Measurements from ENCODE around the gene ARMC9.

The ARMC9 gene

GRCh38 chr2:231308631-231309428 lies 110.4 kb downstream of the ARMC9 start:
- DNase-seq (ENCODE audit: low read depth, low spot score) = no peak

DNA sequence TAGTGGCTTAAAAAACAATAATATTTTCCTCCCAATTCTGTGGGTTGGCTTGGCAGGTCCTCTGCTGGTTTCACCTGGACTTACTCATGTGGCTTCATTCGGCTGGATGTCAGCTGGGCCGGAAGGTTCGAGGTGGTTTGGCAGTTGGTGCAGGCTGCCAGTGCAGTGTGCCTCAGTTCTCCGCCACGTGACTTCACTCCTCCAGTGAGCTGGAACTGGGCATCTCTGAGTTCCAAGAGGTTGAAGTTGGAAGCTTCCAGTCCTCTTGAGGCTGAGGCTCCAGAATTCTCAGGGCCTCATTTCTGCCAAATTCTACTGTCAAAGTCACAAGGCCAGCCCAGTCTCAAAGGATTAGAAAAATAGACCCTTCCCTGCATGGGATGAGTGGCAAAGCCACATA lies 113.6 kb downstream of the ARMC9 start:
- no peak for DNase-seq (ENCODE audit: low read depth, low spot score)

DNA sequence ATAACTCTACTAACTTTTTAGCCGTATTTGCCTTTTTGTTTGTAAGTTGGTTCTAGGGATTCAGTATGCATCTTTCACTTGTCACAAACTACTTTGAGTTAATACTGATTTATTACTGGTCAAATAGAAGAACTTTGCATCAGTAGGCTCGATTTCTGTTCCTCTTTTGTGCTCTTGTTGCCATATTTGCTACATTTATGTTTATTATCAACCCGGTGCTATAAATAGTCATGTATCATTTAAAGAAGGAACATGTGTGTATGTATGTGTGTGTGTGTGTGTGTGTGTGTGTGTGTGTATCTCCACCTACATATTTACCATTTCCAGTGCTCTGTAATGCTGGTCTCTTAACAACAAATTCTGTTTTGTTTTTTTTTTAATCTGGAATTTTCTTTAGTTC lies 117.5 kb downstream of the ARMC9 start:
- no peak for DNase-seq (ENCODE audit: low read depth, low spot score)

DNA sequence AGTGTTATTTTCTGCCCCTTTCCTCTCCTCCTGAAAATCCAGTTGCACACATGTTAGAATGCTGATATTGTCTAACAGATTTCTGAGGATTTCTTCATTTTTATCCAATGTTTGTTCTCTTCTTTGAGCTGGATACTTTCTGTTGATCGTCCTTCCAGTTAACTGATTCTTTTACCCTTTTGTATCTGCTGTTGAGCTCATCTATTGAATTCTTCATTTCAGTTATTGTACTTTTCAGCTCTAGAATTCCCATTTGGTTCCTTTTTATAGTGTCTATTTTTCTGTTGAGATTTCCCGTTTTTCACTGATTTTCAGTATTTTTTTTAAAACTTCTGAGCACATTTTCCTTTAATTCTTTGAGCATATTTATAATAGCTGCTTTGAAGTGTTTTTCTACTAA lies 119.1 kb downstream of the ARMC9 start:
- no peak for DNase-seq (ENCODE audit: low read depth, low spot score)

DNA sequence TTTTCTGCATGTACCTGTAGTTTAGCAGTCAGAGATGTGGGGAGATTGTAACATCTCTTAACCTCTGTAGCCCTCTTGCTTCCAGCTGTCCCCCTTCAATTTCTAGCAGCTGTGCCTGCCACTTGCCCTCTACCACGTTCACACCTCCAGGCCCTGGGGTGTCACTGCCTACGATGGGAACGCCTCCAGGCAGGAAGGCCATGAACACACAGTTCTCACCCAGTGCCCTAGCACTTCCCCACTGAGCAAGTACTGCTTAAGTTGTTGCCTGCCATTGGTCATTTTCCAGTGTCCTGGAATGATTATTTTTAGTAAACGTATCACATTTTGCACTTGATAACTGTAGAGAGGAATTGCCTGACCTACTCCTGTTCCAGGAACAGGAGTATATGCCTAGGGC lies 120.0 kb downstream of the ARMC9 start:
- no peak for DNase-seq (ENCODE audit: low read depth, low spot score)

- DNase-seq (ENCODE audit: low read depth, low spot score) = no peak
These were observed 120.5 kb downstream of the ARMC9 start for GRCh38 chr2:231318954-231319353.

DNA sequence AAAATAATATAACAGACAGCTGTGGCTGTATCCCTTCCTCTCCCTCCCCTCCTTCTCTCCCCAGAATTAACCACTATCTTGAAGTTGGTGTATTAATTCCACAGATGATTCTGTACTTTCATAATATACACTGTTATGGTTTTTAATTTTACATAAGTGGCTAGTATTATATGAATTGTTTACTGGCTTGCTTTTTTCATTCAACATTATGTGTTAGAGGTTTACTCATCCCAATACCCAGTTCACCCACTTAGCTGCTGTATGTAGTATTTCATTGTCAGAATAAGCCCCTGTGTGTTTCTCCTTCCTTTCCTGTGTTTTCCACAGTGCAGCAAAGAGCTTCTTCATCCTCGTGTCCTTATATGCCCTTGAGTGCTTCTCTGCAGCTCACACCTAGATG lies 121.4 kb downstream of the ARMC9 start:
- no peak for DNase-seq (ENCODE audit: low read depth, low spot score)

- no peak for DNase-seq (ENCODE audit: low read depth, low spot score)
These were observed 122.6 kb downstream of the ARMC9 start for GRCh38 chr2:231321021-231321420.

- DNase-seq (ENCODE audit: low read depth, low spot score) = no peak
These were observed 123.3 kb downstream of the ARMC9 start for GRCh38 chr2:231321556-231322334.

- DNase-seq (ENCODE audit: low read depth, low spot score) = no peak
These were observed 124.9 kb downstream of the ARMC9 start for GRCh38 chr2:231323316-231323715.

- no peak for DNase-seq (ENCODE audit: low read depth, low spot score)
These were observed 127.4 kb downstream of the ARMC9 start for GRCh38 chr2:231325826-231326225.

DNA sequence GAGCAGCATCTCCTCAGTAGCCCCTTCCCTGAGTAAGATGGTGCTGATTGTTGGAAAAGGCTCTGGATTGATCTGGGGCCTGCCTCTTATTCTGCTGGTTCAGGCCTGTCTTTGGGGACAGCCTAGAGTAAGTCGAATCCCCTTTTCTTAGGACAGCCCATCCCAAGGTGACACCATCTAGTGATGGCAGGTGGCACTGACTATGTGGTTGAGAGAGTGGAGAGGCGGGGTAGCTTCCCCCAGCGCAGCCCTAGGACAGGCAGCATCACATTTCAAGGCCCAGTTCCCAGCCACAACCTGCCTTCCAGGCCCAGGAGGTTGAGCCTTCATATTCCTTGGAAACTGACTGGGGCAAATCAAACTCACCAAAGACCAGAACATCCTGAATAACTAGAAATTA lies 128.0 kb downstream of the ARMC9 start:
- no peak for DNase-seq (ENCODE audit: low read depth, low spot score)

DNA sequence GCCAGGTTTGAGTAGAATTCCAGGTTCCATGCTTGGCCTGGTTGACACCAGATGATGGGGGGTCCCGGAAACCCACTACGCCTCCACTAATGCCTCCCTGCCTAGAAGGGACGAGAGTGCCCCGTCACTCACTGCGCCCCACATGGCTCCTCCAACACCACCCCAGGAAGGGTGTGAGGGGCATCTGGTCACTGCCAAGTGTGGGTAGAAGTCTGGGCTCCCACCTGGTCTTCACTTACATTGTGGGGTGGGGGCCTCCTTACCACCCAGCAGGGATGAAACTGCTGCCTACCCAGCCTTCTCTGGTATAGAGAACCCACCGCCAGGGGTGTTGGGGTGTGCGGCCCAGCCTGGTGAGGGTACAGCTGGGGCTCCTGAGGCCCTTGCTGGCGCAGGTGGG lies 131.9 kb downstream of the ARMC9 start:
- no peak for DNase-seq (ENCODE audit: low read depth, low spot score)

GRCh38 chr2:231331533-231331932 lies 133.1 kb downstream of the ARMC9 start:
- no peak for DNase-seq (ENCODE audit: low read depth, low spot score)

- no peak for DNase-seq (ENCODE audit: low read depth, low spot score)
These were observed 134.0 kb downstream of the ARMC9 start for GRCh38 chr2:231332388-231332787.

DNA sequence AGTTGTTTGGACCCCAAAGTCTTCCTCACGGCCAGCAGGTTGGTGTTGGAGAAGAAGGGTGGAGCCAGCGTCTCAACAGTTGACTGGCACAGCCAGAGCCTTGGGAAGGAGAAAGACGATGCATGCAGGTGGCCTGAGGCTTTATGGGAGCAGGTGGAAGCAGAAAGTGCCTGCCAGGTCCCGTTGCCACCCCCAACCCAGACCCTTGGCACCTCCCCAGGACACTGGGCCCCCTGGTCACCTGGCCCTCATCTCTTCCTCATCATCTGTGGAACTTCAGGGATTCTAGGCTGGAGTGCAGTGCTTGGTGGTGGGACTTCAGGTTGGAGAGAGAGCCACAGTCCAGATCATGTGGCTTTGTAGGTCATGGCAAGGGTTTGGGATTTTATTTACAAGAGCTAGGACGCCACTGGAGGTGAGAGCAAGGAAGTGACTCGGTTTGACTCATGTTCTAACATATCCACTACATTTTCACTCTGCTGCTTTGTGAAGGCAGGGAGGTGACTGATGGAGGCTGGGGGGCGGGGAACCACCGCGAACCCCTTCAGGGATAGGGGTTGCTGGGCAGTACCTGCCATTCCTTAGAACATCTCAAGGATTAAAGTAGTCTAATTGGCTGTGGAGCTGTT lies 134.6 kb downstream of the ARMC9 start:
- no peak for DNase-seq (ENCODE audit: low read depth, low spot score)

DNA sequence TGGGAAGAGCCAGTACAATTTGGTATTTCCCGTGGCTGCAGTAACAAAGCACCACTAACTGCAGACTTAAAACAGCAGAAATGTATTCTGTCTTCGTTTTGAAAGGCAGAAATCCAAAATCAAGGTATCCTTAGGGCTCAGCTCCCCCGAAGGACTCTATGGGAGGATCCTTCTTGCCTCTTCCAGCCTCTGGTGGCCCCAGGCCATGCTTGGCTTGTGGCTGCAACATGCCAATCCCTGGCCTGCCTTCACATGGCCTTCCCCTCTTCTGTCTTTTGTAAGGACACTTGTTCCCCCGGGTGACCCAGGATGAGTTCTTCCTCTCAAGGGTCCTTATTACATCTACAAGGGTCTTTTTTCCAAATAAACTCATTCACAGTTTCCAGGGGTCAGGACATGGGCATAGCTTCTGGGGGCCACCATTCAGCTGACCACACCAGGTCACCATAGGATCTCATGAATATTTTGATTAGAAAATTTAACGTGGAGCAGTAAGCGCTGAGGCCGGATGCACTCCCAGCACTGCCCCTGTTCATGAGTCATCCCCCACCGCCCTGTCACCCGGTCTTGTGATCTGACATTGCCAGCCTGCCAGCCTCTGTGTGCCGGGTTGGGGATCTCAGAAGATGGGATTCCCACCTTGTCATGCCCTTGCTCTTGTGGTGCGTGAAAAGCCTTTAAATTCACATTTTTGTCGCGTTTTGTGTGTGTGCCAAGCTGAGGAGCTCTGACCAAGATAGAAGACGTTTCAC lies 135.9 kb downstream of the ARMC9 start:
- DNase-seq (ENCODE audit: low read depth, low spot score) = no peak

- DNase-seq (ENCODE audit: low read depth, low spot score) = no peak
These were observed 136.6 kb downstream of the ARMC9 start for GRCh38 chr2:231334981-231335380.

DNA sequence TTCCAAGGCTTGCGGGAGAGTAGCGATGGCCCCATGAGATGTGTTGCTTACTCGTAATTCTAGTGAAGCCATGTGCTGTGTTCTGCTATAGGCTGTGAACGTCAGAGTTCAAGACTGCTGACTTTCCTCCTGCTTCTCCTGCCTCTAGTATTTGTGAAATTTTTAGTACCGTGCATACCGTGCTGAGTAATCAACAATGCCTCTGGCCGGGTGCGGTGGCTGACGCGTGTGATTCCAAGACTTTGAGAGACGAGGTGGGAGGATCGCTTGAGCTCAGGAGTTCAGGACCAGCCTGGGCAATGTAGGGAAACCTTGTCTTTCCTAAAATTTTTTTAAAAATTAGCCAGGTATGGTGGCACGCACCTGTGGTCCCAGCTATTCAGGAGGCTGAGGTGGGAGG lies 137.2 kb downstream of the ARMC9 start:
- DNase-seq (ENCODE audit: low read depth, low spot score) = no peak

DNA sequence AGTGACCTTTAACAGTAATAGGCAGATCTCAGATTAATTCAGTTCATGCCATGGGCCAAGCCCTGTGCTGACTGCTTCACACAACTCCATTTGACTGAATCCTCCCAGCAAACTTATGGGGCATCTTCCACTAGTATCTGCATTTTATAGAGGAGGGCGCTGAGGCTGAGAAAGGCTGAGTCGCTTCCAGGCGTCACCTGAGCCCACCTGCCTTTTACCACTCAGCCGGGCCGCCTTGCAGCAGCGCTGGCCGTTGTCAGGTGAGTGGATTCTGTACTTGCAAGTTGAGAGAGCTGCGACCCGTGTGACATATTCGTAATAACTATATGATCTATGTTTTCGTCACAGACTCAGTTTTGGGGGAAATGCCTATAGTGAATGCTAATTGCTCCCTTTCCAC lies 137.8 kb downstream of the ARMC9 start:
- no peak for DNase-seq (ENCODE audit: low read depth, low spot score)

DNA sequence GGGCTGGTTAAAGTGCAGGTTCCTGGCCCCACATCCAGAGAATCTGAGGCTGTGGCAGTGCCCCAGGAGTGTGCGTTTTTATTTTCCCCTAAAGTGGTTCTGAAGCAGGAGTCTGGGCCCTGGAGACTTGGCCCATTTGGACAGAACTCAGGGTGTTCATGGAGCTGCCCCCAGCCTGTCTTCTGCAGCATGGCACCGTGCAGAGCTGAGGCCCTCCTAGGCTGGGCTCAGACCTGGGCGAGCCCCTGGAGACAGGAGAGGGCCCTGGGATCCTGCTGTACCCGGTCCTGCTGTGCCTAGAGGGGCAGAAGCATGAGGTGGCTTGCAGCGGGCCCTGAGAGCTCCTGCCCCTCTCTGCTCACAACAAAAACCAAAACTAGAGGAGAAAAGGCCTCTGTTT lies 138.3 kb downstream of the ARMC9 start:
- no peak for DNase-seq (ENCODE audit: low read depth, low spot score)
